ENCODE data around the gene EIF4E3. TPM values are rescaled to one million over a fixed set of nuclear protein-coding genes. Genes with fewer than 3 reads are reported as not detected.

EIF4E3 gene
- total RNA-seq, 1 experiment from 2014 or later, result 4.7 TPM

DNA sequence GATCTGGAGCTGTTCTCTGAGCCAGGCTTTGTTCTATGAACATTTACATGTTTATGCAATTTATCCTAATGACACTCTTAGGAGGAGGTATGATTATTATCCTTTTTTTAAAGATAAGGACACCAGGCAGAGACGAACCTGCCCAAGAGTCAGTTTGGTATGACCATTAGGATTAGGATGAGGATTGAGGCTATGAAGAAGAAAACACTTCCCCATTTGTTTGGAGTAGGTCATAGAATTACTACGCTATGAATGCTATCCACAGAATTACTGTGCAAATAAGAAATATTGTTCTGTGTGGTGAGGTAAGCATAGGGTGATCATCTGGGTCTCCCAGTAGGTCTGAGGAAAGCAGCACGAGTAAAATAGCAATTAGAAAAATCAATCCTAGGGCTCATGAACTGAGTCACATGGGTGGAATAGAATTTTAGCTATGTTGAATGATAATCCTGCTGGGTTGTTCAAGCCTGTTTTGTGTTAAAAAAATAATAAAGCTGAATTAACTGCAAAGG is 23.9 kb downstream of the EIF4E3 start:
- no peak for DNase-seq (ENCODE audit: low read depth)
- in situ Hi-C loops (cut with HindIII; ENCODE audit: low pct_unique_long_range_greater_than_20kb, low sequenced_read_pairs), result no loop called here

DNA sequence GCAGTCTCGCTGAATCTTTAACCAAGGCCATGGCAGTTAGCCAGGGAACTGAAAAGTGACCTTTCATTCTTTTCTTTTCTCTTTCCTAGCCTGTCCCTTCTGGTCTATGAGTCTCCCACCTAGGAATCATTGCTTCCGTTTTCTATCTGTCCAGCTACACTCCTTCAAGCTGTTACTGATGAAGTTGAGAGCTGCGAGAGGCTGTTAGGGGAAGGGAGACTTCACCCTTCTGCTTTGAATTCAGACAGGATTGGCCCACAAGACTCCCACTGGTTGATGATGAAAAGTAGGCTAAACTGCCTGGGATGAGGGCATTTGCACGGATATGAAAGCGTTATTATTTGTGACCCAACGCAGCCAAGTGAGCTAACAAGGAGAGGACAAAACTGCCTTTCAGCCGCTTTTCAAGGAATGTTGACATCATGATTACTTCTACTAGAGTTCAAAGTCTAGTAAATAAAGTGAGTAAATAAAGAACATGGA is 30.2 kb downstream of the EIF4E3 start:
- DNase-seq (ENCODE audit: low read depth), result peak; percentile 41
- in situ Hi-C loops (cut with HindIII; ENCODE audit: low pct_unique_long_range_greater_than_20kb, low sequenced_read_pairs), result no loop called here

GRCh38 chr3:71694358-71694999 is 30.7 kb downstream of the EIF4E3 start:
- in situ Hi-C loops (cut with HindIII; ENCODE audit: low pct_unique_long_range_greater_than_20kb, low sequenced_read_pairs), result no loop called here

DNA sequence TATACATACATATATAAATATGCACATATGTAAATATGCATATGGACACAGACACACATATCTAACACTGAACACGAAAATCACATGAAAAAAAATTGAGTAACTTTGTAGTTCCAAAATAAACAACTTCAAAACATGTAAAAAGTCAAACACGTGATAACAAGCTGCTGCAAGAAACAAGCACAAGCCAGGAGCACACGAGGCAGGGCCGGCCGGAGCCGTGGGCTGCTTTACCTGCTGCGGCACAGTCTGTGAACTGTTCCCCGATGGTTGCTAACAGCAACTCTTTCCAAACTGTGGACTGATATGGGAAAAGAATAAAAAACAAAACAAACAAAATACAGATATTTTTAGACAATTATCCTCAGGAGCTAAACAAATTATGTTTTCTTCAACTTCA is 31.6 kb downstream of the EIF4E3 start:
- no peak for DNase-seq (ENCODE audit: low read depth)
- in situ Hi-C loops (cut with HindIII; ENCODE audit: low pct_unique_long_range_greater_than_20kb, low sequenced_read_pairs), result no loop called here

More at GRCh38 chr3:71694358-71694999, 30.7 kb downstream of the EIF4E3 start:
- peak; percentile 62 for DNase-seq (ENCODE audit: low read depth)

GRCh38 chr3:71692139-71692538 is 33.1 kb downstream of the EIF4E3 start:
- in situ Hi-C loops (cut with HindIII; ENCODE audit: low pct_unique_long_range_greater_than_20kb, low sequenced_read_pairs), result no loop called here
- DNase-seq (ENCODE audit: low read depth), result peak; percentile 54

GRCh38 chr3:71690341-71690841 is 34.8 kb downstream of the EIF4E3 start:
- DNase-seq (ENCODE audit: low read depth), result peak; percentile 36
- in situ Hi-C loops (cut with HindIII; ENCODE audit: low pct_unique_long_range_greater_than_20kb, low sequenced_read_pairs), result no loop called here

GRCh38 chr3:71689291-71689690 is 35.9 kb downstream of the EIF4E3 start:
- in situ Hi-C loops (cut with HindIII; ENCODE audit: low pct_unique_long_range_greater_than_20kb, low sequenced_read_pairs), result no loop called here
- no peak for DNase-seq (ENCODE audit: low read depth)

DNA sequence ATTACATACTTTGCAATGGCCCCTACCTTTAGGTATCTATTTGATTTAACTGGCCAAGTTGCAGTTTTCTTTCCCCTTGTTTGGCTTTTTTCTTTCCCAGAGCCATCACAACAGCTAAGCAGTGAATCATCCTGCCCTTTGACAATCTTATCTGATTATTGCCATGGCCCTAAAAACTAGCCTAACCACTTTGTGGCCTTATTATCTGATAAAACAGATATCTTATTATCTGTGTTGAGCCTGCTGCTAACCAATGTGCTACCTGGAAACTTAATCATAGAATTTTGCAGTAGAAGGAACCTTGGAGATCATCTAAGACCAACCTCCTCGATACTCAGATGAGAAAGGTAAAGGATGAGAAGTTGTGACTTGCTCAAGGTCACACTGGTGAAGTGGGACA is 37.1 kb downstream of the EIF4E3 start:
- in situ Hi-C loops (cut with HindIII; ENCODE audit: low pct_unique_long_range_greater_than_20kb, low sequenced_read_pairs), result no loop called here
- DNase-seq (ENCODE audit: low read depth), result no peak

DNA sequence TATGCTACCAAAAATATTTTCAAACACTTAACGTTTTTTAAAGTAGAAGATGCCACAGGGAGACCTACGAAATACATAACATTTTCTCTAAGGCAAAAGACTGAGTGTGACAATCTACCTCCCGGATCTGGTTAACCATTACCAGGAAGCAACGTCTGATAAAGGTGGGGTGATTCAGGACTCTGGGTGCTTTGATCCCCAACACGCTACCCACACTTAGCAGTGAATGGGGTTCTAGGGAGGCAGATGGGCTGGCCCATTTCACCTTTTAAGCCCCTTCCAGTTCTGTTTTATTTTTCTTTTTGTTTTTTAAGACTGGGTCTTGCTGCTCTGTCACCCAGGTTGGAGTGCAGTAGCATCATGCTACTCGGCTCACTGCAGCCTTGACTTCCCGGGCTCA is 39.5 kb downstream of the EIF4E3 start:
- in situ Hi-C loops (cut with HindIII; ENCODE audit: low pct_unique_long_range_greater_than_20kb, low sequenced_read_pairs), result no loop called here
- DNase-seq (ENCODE audit: low read depth), result no peak

- DNase-seq (ENCODE audit: low read depth), result no peak
- in situ Hi-C loops (cut with HindIII; ENCODE audit: low pct_unique_long_range_greater_than_20kb, low sequenced_read_pairs), result no loop called here
Observed at GRCh38 chr3:71684757-71685386, 40.3 kb downstream of the EIF4E3 start.

GRCh38 chr3:71684046-71684756 is 41.0 kb downstream of the EIF4E3 start:
- no peak for DNase-seq (ENCODE audit: low read depth)
- in situ Hi-C loops (cut with HindIII; ENCODE audit: low pct_unique_long_range_greater_than_20kb, low sequenced_read_pairs), result no loop called here

DNA sequence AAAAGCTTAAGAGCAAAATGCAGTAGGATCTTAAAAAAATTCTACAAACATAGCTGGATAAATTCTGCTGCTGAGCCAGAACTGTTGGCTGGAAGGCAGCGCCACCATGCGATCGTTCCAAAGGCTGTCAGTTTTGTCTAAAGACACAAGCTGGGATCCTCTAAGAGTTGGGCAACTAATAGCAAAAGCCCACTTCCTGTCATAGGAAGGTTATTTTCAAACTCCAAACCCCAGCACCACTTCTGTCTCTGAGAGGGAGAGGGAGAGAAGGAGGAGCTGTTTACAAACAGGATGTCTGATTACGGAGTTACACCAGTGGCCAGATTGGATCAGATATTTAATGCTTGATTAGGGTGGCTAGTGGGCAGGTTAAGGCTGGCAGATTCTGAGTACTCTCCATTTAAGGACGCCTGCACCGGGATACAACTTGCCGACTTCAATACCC is 44.0 kb downstream of the EIF4E3 start:
- in situ Hi-C loops (cut with HindIII; ENCODE audit: low pct_unique_long_range_greater_than_20kb, low sequenced_read_pairs), result no loop called here
- peak; percentile 25 for DNase-seq (ENCODE audit: low read depth)

DNA sequence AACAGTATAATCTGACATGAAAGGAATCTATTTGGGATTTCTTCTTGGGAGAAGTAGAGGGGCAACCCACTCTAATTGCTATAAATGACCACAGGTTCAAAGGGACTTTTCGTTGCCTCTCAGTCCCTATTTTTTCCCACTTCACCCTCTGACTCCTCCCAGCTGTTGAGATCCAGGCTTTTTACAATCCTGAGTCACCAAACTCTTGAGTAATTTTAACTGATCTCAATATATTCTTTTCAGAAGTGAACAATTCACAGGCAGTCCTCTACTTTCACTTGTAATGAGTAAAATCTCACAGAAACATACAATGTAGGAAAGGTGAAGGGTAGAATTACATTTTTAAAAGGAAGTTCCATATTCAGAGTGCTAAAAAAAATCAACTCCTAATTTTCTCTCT is 44.6 kb downstream of the EIF4E3 start:
- in situ Hi-C loops (cut with HindIII; ENCODE audit: low pct_unique_long_range_greater_than_20kb, low sequenced_read_pairs), result no loop called here
- DNase-seq (ENCODE audit: low read depth), result no peak

- in situ Hi-C loops (cut with HindIII; ENCODE audit: low pct_unique_long_range_greater_than_20kb, low sequenced_read_pairs), result no loop called here
- no peak for DNase-seq (ENCODE audit: low read depth)
Observed at GRCh38 chr3:71676931-71677330, 48.3 kb downstream of the EIF4E3 start.

DNA sequence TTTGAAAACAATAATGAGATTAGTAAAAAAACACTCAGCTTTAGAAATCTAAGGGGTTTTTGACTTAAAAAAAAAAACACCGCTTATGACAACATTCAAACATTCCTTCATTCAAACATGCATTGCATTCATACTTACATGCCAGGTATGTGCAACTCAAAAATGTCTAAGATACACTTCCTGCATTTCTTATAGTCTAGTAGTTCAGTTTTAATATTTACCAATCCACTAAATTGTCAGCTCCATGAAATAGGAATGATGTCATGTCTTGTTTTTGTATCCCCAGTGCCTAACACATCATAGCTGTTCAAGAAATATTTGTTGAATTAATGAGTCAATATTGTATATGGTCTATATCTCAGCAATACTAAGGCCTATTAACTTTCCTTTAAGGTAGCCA is 51.7 kb downstream of the EIF4E3 start:
- in situ Hi-C loops (cut with HindIII; ENCODE audit: low pct_unique_long_range_greater_than_20kb, low sequenced_read_pairs), result no loop called here

GRCh38 chr3:71672807-71673206 is 52.4 kb downstream of the EIF4E3 start:
- in situ Hi-C loops (cut with HindIII; ENCODE audit: low pct_unique_long_range_greater_than_20kb, low sequenced_read_pairs), result no loop called here
- DNase-seq (ENCODE audit: low read depth), result no peak

More for the DNA sequence above, 51.7 kb downstream of the EIF4E3 start:
- no peak for DNase-seq (ENCODE audit: low read depth)

DNA sequence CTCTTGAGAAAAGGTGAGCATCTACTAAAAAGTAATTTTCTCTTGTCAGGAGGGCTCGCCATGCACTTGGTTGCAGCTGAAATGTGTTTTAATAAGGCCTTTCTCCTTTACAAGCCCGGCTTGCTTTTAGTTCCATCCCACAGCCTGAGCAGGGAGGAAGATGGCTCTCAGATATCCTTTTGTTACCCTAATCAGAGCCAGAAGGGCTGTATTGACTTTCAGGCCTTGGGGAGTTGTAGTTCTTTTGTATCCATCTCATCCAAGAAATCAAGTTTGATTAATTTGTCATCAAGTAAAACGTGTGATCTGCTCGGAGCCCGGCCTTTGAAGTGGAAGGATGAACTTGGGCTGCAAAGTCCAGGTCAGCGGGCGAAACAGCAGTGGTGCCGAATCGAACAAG is 52.9 kb downstream of the EIF4E3 start:
- DNase-seq (ENCODE audit: low read depth), result no peak
- in situ Hi-C loops (cut with HindIII; ENCODE audit: low pct_unique_long_range_greater_than_20kb, low sequenced_read_pairs), result no loop called here

GRCh38 chr3:71671216-71671845 is 53.9 kb downstream of the EIF4E3 start:
- in situ Hi-C loops (cut with HindIII; ENCODE audit: low pct_unique_long_range_greater_than_20kb, low sequenced_read_pairs), result no loop called here
- DNase-seq (ENCODE audit: low read depth), result no peak
